Right lobe of liver (tissue), 6 donors: ENCODE data around the gene TENT5C. TPM values are rescaled to one million over a fixed set of nuclear protein-coding genes. Genes with fewer than 3 reads are reported as not detected.
A peak's percentile ranks its signal among the peaks of the same experiment; 100 is the strongest.
"Not testable (repeated sequence)": the region's sequence is repeated elsewhere in the genome, so short reads cannot be mapped to it uniquely, and the experiment has no call there.

Experiments used
- ATAC-seq, 4 donors: fragments of 200-7000 bp; cut with Tn5 transposase; one replicate each; pipeline ENCODE4 v1.9.1; 2020; ENCODE audit warnings: mild to moderate bottlenecking in 4 of 4, moderate library complexity in 4 of 4
- DNase-seq, 3 donors: peaks; one replicate each; pipeline ENCODE4 v3.0.0-alpha.2; 2020
- H3K27ac ChIP-seq, 3 donors: fragments of 200-600 bp; one replicate each; pipeline ENCODE4 v1.8.0; 2022
- H3K27me3 ChIP-seq, 2 donors: fragments of 200-600 bp; one replicate each; pipeline ENCODE4 v1.8.0; 2022
- H3K36me3 ChIP-seq, 4 donors: fragments of 200-600 bp; sonication (generic) in 1 of 4; one replicate each; pipeline versions ENCODE4 v1.5.1 to v1.8.0; 2017 to 2022; ENCODE audit warnings: control low read depth in 1 of 4
- H3K4me1 ChIP-seq, 4 donors: fragments of 200-600 bp; sonication (generic) in 1 of 4; one replicate each; pipeline versions ENCODE4 v1.5.1 to v1.8.0; 2017 to 2022; ENCODE audit warnings: control low read depth in 1 of 4
- H3K4me3 ChIP-seq, 3 donors: fragments of 200-600 bp; one replicate each; pipeline ENCODE4 v1.8.0; 2022
- H3K9me3 ChIP-seq, 4 donors: fragments of 200-600 bp; sonication (generic) in 1 of 4; one replicate each; pipeline versions ENCODE4 v1.5.1 to v1.8.0; 2017 to 2022; ENCODE audit warnings: control low read depth in 1 of 4
- CTCF ChIP-seq, 4 donors: fragments of 200-600 bp in 3 of 4; fragments of 450-650 bp in 1 of 4; IDR thresholded peaks; one replicate each; pipeline versions ENCODE4 v1.5.1 to v1.8.0; 2016 to 2022; ENCODE audit warnings: antibody characterized with exemption in 4 of 4, mild to moderate bottlenecking in 2 of 4
- POLR2A ChIP-seq: fragments of 450-650 bp; IDR thresholded peaks from one replicate; pipeline ENCODE4 v1.6.1; 2017; ENCODE audit warnings: antibody characterized with exemption, mild to moderate bottlenecking
- WGBS: methylation state at CpG from one replicate; pipeline ENCODE4 v1.1.6; 2018; ENCODE audit warnings: low coverage, low lambda C conversion rate; ENCODE audit not compliant: insufficient coverage; ENCODE audit errors: missing lambda C conversion rate; 5-methylcytosine and 5-hydroxymethylcytosine counted together
- intact Hi-C, 2 donors: fragments of 100-400 bp; cut with DNase I; formaldehyde crosslinking; loops; one replicate each; pipeline versions ENCODE4 v1.11.2 to v1.14.1; 2022
- long read RNA-seq: library from polyadenylated mRNA; unstranded; transcript quantifications from one replicate; pipeline ENCODE4 v2.0.0, GENCODE V29; 2019
- total RNA-seq, 6 experiments: library from RNA; depleted of rRNA in 2 of 6; stranded (reverse); fragments of >200 nt in 2 of 6; fragmentation: NEBNext Ultra II Directional in 3 of 6; extraction: Animal tissue kit (Norgen Biotek cat#: 25700) in 3 of 6; gene quantifications; one replicate each; pipeline versions ENCODE4 v1.1.0 to v1.2.4, GENCODE V29; 2016 to 2023
- donor health status: DM: no; HTN: yes; CAD: no.
- donor health status: DM: no; HTN: no; CAD: no.
- donor health status: DM: no; HTN: no; CAD: no.
- donor health status: DM: no; HTN: yes; CAD: no.
- donor health status: DM: no; HTN: yes; CAD: no.

Gene TENT5C
- total RNA-seq = 10 to 100 TPM in 1 of 6 experiments, 1 to 10 TPM in 5; 2.3 to 13.7 (median 3.0) TPM
- long read RNA-seq = 0 reads

- no peaks in the 10 kb centered on the region for H3K36me3 ChIP-seq
- H3K27ac ChIP-seq = peak within 1 kb of the TSS; percentile 71 to 86 (median 84)
- intact Hi-C loops = no loop called here
Observed at GRCh38 chr1:117605774-117606648, at the start of gene TENT5C. Gene TENT5C (plus strand): TSS chr1:117606048. CDS start chr1:117622869, 16,821 bp downstream.

GRCh38 chr1:117556341-117556740 lies 49.5 kb upstream of the TENT5C start:
- ATAC-seq (no peak), DNase-seq (no peak)
- H3K27me3 ChIP-seq = no peaks in the 10 kb centered on the region
- H3K36me3 ChIP-seq = no peaks in the 10 kb centered on the region
- intact Hi-C loops = no loop called here
- H3K9me3 ChIP-seq = no peaks in the 10 kb centered on the region
- no peak overlapping the region for H3K4me3 ChIP-seq
- no peak overlapping the region for H3K27ac ChIP-seq
- no peaks in the 10 kb centered on the region for H3K4me1 ChIP-seq
- TF ChIP-seq CTCF (IDR thresholded peaks at IDR 0.05) (no peak), POLR2A (no peak)

More at GRCh38 chr1:117605774-117606648, at the start of gene TENT5C:
- peak; percentile 98 to 99 (median 98) for DNase-seq
- peak; percentile 95 to 98 (median 96) for ATAC-seq
- no peaks in the 10 kb centered on the region for H3K27me3 ChIP-seq
- no peaks in the 10 kb centered on the region for H3K9me3 ChIP-seq
- TF ChIP-seq CTCF (IDR thresholded peaks at IDR 0.05) (no peak), POLR2A (peak; percentile 92)
- H3K4me3 ChIP-seq = peak within 1 kb of the TSS; percentile 64 to 79 (median 75)
- peaks cover 0 to 12% (median 0%) of the 10 kb centered on the region in 4 donors for H3K4me1 ChIP-seq
- 1% methylated on average over 14 of the region's 79 CpGs for WGBS

- DNase-seq = no peak
- Histone ChIP-seq H3K4me3 (no peak overlapping the region), H3K27ac (no peak overlapping the region), H3K27me3 (no peaks in the 10 kb centered on the region), H3K9me3 (no peaks in the 10 kb centered on the region), H3K36me3 (no peaks in the 10 kb centered on the region), H3K4me1 (no peaks in the 10 kb centered on the region)
- no peak for TF ChIP-seq CTCF (IDR thresholded peaks at IDR 0.05)
- TF ChIP-seq POLR2A = no peak
- intact Hi-C loops = no loop called here
- ATAC-seq = no peak
Observed at GRCh38 chr1:117556976-117557375, 48.9 kb upstream of the TENT5C start.

GRCh38 chr1:117558451-117558850 lies 47.4 kb upstream of the TENT5C start:
- intact Hi-C loops, ATAC-seq: not testable (repeated sequence)

GRCh38 chr1:117559139-117559538 lies 46.7 kb upstream of the TENT5C start:
- Histone ChIP-seq H3K9me3 (no peaks in the 10 kb centered on the region), H3K27ac (no peak overlapping the region), H3K4me3 (no peak overlapping the region), H3K36me3 (no peaks in the 10 kb centered on the region), H3K27me3 (no peaks in the 10 kb centered on the region), H3K4me1 (peaks cover 0 to 12% (median 0%) of the 10 kb centered on the region in 4 donors)
- TF ChIP-seq POLR2A (no peak), CTCF (IDR thresholded peaks at IDR 0.05) (no peak)
- no peak for DNase-seq
- intact Hi-C loops = no loop called here
- WGBS = 91% methylated on average over 3 of the region's 3 CpGs
- ATAC-seq = no peak

More at GRCh38 chr1:117558451-117558850, 47.4 kb upstream of the TENT5C start:
- not testable (repeated sequence) for H3K27me3 ChIP-seq, H3K4me3 ChIP-seq, H3K27ac ChIP-seq, H3K36me3 ChIP-seq, H3K9me3 ChIP-seq, DNase-seq
- peaks cover 0 to 12% (median 0%) of the 10 kb centered on the region in 4 donors for H3K4me1 ChIP-seq
